Omental fat pad (tissue), 4 donors: Measurements from ENCODE around the gene BTBD1. TPM values are rescaled to one million over a fixed set of nuclear protein-coding genes. Genes with fewer than 3 reads are reported as not detected.

Experiments used
- ATAC-seq: fragments of 150-250 bp; one replicate; pipeline ENCODE4 v1.9.1; 2016; ENCODE audit warnings: mild to moderate bottlenecking, moderate library complexity; ENCODE audit not compliant: low FRiP score
- DNase-seq: peaks from one replicate; pipeline ENCODE4 v3.0.0-alpha.2; 2019; ENCODE audit warnings: low spot score
- total RNA-seq, 4 donors: library from RNA; depleted of rRNA; stranded (reverse); fragments of >200 nt; gene quantifications; one replicate each; pipeline ENCODE4 v1.1.0, GENCODE V29; 2016
- TF ChIP-seq, protein P1 (sequence below), 3 donors: fragments of 450-650 bp; IDR thresholded peaks; one replicate each; pipeline ENCODE4 v1.5.1; 2016 to 2017; ENCODE audit warnings: antibody characterized with exemption in 3 of 3, mild to moderate bottlenecking in 3 of 3, moderate library complexity in 2 of 3

Gene BTBD1
- total RNA-seq, 4 donors from 2014 or later: 56.9 to 104 (median 84.7) TPM

DNA sequence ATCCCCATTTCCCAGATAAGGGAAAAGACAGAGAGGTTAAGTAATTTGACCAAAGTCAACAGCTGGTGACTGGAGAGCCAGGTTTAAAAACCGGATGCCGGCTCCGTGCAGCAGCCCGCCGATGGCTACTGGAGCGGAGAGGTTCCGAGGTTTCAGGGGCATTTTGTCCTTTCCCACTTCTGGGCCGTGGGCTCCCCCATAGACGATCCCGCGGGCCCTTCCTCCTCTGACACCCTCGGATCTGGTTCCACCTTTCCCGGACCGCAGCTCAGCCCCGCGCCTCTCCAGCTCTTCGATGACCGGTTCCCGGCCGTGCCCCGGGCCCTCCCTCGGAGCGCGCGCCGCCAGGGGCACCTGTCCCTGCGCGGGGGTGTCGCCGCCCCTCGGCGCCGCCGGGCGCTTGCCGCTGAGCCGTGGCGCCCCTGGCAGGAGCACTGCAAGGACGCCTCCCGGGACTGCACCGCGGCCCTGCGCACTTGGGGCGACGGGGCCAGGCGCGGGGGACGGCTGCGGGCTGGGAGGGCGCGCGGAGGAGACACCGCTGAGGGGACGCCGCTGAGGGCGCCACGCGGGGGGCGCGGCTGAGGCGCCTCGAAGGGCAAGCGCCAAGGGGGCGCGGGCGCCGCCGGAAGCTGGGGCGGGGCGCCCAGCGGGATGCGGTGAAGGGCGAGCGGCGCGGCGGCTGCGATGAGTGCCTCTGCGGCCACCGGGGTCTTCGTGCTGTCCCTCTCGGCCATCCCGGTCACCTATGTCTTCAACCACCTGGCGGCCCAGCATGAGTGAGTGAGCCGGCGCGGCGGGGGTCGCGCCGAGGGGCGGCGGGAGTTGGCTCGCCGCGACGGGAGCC, 40.2 kb upstream of the BTBD1 start, which contains the start of gene TM6SF1:
Gene TM6SF1, plus strand, starts transcription at position 652 of the 847 bp plus-strand sequence. Its CDS starts 36 bp downstream, at position 688.
- TF ChIP-seq, protein P1, sequence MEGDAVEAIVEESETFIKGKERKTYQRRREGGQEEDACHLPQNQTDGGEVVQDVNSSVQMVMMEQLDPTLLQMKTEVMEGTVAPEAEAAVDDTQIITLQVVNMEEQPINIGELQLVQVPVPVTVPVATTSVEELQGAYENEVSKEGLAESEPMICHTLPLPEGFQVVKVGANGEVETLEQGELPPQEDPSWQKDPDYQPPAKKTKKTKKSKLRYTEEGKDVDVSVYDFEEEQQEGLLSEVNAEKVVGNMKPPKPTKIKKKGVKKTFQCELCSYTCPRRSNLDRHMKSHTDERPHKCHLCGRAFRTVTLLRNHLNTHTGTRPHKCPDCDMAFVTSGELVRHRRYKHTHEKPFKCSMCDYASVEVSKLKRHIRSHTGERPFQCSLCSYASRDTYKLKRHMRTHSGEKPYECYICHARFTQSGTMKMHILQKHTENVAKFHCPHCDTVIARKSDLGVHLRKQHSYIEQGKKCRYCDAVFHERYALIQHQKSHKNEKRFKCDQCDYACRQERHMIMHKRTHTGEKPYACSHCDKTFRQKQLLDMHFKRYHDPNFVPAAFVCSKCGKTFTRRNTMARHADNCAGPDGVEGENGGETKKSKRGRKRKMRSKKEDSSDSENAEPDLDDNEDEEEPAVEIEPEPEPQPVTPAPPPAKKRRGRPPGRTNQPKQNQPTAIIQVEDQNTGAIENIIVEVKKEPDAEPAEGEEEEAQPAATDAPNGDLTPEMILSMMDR (IDR thresholded peaks at IDR 0.05): no peak
- ATAC-seq (no peak), DNase-seq (no peak)

DNA sequence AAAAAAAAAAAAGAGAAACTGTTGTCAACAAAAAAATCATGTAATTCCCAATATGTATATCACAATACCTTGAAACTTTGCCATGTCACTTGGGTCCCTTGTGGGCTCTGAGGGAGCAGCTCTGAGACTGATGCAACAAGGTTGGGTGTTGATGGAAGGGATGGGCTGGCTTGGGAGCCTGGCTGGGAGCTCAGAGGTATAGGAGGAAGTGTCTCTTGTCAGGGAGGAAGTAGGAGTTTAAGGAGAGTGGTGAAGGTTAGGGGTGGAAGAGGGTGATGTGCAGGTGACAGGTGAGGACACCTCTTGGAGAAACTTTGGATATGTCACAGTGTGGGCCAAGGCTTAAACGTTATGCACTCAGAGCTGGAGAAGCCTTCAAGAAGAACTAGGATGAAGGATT, 38.4 kb upstream of the BTBD1 start:
- DNase-seq: no peak
- no peak for ATAC-seq
- TF ChIP-seq, protein P1 (IDR thresholded peaks at IDR 0.05): no peak

DNA sequence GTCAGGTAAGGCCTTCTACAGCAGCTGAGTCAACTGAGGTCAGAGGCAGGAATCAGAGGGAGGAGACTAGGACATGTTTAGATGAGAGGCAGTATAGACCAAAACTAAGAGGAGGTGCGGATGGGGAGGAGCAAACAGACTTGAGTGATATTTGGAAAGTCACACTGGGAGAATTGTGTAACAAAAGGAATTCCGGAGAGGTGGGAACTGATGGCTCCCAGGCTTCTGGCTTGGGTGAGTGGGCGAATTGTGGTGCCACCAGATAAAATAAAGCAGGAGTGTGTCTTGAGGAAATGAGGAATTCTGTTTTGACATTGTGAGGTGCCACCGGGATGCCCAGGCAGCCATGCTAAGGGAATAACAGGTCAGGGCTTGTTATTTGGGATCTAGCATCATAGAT, 37.1 kb upstream of the BTBD1 start:
- ATAC-seq (no peak), DNase-seq (no peak)
- TF ChIP-seq, protein P1 (IDR thresholded peaks at IDR 0.05): no peak

DNA sequence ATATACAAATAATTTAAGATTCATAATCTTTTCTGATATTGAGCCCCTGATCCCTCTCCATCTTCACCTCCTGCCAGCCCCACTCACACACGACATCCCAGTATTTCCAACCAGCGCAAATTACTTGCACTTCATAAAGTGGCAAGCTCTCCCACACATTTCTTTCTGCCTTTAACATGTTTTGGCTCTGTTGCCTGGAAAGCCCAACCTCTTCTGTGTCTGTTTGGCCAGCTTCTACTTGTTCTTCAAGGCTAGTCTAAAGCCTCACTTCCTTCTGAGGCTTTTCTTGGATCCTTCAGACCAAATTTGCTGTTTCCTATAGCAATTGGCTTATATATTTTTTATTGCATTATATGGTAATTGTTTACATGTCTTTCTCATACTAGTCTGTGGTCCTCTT, 35.3 kb upstream of the BTBD1 start:
- TF ChIP-seq, protein P1 (IDR thresholded peaks at IDR 0.05): no peak
- ATAC-seq: no peak
- no peak for DNase-seq

DNA sequence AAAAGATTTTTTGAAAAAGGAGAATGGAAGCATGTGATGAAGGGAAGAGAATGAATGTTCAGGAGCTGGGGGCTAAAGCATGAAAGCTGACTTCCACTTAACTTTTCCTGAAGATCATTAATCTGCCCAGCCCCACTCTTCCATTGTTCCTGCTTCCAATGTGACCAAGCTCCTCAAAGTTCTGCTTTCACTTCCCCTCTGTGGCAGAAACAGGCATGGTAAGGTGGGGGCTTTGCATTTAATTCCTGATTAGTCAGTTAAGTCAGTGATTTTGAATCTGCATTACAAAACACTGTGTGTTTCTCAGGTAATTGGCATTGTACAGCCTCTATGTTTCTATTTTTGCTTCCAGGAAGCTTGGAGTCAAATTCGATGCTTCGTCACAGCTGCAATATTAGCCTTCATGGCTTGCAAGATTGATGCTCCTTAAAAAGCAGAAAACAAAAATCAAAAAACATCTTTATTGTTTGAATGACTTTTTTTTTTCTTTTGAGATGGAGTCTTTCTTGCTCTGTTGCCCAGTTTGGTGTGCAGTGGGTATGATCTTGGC, 33.1 kb upstream of the BTBD1 start:
- TF ChIP-seq, protein P1 (IDR thresholded peaks at IDR 0.05): no peak
- no peak for ATAC-seq

DNA sequence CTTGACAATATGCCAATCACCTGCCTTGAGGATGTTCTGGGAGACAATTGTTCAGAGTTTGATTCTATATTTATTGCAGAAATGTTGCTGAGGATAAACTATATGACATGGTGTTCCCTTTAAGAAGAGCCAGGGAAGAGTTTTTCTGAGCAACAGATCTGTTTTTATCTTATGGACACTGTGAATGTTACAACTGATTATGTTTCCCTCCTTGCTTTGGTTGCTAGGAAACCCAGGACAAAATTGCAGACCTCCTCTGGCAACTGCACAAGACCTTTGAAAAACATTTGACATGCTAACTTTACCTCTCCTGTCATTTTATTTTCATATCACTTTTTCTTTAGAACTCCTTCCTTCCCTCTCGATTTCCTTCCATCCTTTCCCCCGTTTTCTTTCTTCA, 32.2 kb upstream of the BTBD1 start:
- ATAC-seq: no peak

More for the DNA sequence above, 33.1 kb upstream of the BTBD1 start:
- DNase-seq: no peak

More for the DNA sequence above, 32.2 kb upstream of the BTBD1 start:
- no peak for DNase-seq
- TF ChIP-seq, protein P1 (IDR thresholded peaks at IDR 0.05): no peak
